AG04449 (cell line): Measurements from ENCODE around the gene COBL.

Experiments
- CTCF ChIA-PET: fragments of 350-600 bp; formaldehyde crosslinking; extraction: SDS; loops from one replicate; lab custom pipeline; 2021; ENCODE audit warnings: antibody characterized with exemption; lab: Yijun Ruan, JAX
- POLR2A ChIA-PET: fragments of 400-600, 350-600 bp; formaldehyde crosslinking; extraction: SDS; loops from one replicate; lab custom pipeline; 2020; ENCODE audit warnings: antibody characterized with exemption, inconsistent platforms; lab: Yijun Ruan, JAX
- DNase-seq: peaks from one replicate; pipeline ENCODE4 v3.0.0-alpha.2; 2010; ENCODE audit warnings: low read depth, low spot score
- H3K4me3 ChIP-seq: 2 replicates; pipeline ENCODE4 v1.5.1; 2011; ENCODE audit warnings: low read depth, mild to moderate bottlenecking, control low read depth, low read length
- CTCF ChIP-seq: IDR thresholded peaks from one replicate; pipeline ENCODE4 v1.5.1; 2011; ENCODE audit warnings: mild to moderate bottlenecking, moderate library complexity, low read length, control low read depth, inconsistent platforms; ENCODE audit not compliant: insufficient read depth; ENCODE audit errors: missing control alignments

COBL gene

DNA sequence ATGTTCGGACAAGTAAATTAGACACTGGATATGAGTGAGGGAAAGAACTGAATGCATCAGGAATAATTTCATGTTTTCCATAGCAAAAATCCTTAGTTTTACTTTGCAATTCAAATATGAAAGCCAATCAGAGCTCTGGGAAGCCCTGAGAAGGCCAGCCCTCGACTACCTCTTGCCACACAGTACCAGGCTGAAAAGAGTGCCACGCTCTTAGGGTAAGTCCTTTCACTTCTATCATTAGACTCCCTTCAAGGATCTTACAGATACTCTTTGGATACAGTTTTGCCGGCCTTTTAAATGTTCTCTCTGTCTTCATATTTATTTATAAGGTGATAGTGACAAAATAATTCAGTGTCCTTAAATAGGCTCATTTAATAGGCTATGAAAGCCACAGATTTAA is 1.9 kb downstream of the COBL start:
- ChIA-PET CTCF (no interaction called here), POLR2A (no interaction called here)
- H3K4me3 ChIP-seq, result no peak overlapping the region
- DNase-seq, result no peak
- TF ChIP-seq CTCF, result no peak

GRCh38 chr7:51313738-51314425 is 2.7 kb downstream of the COBL start:
- ChIA-PET POLR2A (no interaction called here), CTCF (no interaction called here)
- TF ChIP-seq CTCF, result no peak
- DNase-seq, result no peak
- no peak overlapping the region for H3K4me3 ChIP-seq

GRCh38 chr7:51312951-51313737 is 3.5 kb downstream of the COBL start:
- DNase-seq, result no peak
- no peak overlapping the region for H3K4me3 ChIP-seq
- no peak for TF ChIP-seq CTCF
- ChIA-PET POLR2A (no interaction called here), CTCF (no interaction called here)

DNA sequence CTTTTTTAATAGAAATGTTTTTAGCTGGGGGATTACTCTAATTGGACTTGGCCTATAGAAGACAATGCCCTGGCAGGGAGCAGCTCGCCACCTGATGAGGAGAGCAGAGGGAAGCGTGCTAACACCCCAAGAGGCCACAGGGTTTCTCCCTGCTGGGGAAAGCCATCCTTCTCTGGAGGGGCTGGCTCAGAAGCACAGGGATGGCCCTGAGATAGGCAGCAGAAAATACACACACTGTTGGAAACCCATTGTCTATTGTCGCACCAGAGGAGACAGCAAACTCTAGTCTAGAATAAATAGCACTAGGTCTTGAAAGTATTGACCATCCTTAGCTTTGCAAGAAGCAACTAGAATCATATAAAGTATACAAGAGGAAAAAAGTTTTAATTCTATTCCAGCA is 5.4 kb downstream of the COBL start:
- H3K4me3 ChIP-seq, result no peak overlapping the region
- ChIA-PET POLR2A (no interaction called here), CTCF (no interaction called here)
- DNase-seq, result no peak
- TF ChIP-seq CTCF, result no peak

GRCh38 chr7:51310131-51310583 is 6.5 kb downstream of the COBL start:
- CTCF ChIA-PET, result interaction anchor here (1.0 kb wide), 1 partner anchor 147 kb away, joined by 3 read pairs; no protein-coding TSS in a partner anchor
- no peak for DNase-seq
- H3K4me3 ChIP-seq, result no peak overlapping the region
- POLR2A ChIA-PET, result no interaction called here
- TF ChIP-seq CTCF, result no peak
